ENCODE results near the gene CEACAM16. TPM values are rescaled to one million over a fixed set of nuclear protein-coding genes. Genes with fewer than 3 reads are reported as not detected.

Gene CEACAM16, protein sequence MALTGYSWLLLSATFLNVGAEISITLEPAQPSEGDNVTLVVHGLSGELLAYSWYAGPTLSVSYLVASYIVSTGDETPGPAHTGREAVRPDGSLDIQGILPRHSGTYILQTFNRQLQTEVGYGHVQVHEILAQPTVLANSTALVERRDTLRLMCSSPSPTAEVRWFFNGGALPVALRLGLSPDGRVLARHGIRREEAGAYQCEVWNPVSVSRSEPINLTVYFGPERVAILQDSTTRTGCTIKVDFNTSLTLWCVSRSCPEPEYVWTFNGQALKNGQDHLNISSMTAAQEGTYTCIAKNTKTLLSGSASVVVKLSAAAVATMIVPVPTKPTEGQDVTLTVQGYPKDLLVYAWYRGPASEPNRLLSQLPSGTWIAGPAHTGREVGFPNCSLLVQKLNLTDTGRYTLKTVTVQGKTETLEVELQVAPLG
- not detected in 2 replicates for total RNA-seq
- long read RNA-seq, result 0 reads

DNA sequence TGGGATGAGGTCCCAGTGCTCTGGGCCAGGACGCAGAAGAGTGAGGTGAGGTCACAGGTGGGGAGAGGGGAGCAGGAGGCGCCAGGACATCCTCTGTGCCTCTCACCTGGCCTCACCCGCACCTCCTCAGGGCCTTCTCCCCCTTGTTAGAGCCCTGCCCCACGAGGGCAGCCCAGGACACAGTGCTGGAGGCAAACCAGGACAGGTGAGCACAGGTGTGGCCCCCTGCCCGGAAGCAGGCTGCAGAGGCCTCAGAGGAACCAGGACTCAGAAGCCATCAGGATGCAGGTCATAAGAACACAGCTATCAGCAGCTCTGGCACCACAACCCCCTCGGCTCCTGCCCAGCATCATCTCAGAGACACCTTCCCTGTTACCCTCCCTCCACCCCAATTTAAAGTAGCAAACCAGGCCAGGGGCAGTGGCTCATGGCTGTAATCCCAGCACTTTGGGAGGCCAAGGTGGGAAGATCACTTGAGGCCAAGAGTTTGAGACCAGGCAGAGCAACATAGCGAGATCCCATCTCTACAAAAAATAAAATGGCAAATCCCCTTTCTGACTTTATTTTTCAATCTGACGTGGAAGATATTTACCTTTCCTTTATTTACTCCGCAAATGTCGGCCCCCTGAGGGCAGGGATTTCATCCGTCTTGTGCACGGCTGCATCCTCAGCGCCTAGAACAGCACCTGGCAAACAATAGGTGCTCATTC is at the start of gene CEACAM16:
Gene CEACAM16, plus strand, starts transcription at position 660 of the 710 bp plus-strand sequence. CDS start 2,306 bp downstream, outside the sequence.
- H3K27me3 Mint-ChIP-seq, result no peaks in the 10 kb centered on the region
- TF ChIP-seq, protein P1, sequence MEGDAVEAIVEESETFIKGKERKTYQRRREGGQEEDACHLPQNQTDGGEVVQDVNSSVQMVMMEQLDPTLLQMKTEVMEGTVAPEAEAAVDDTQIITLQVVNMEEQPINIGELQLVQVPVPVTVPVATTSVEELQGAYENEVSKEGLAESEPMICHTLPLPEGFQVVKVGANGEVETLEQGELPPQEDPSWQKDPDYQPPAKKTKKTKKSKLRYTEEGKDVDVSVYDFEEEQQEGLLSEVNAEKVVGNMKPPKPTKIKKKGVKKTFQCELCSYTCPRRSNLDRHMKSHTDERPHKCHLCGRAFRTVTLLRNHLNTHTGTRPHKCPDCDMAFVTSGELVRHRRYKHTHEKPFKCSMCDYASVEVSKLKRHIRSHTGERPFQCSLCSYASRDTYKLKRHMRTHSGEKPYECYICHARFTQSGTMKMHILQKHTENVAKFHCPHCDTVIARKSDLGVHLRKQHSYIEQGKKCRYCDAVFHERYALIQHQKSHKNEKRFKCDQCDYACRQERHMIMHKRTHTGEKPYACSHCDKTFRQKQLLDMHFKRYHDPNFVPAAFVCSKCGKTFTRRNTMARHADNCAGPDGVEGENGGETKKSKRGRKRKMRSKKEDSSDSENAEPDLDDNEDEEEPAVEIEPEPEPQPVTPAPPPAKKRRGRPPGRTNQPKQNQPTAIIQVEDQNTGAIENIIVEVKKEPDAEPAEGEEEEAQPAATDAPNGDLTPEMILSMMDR (IDR thresholded peaks at IDR 0.05; ENCODE audit: unreplicated experiment), result no peak
- DNase-seq (ENCODE audit: low spot score, unreplicated experiment), result no peak
- H3K9me3 Mint-ChIP-seq (ENCODE audit: low read depth), result no peaks in the 10 kb centered on the region
- peaks cover 14% of the 10 kb centered on the region for H3K4me1 Mint-ChIP-seq (ENCODE audit: low read depth)
- no peaks in the 10 kb centered on the region for H3K36me3 Mint-ChIP-seq (ENCODE audit: insufficient read depth)
- no peak within 1 kb of the TSS for H3K4me3 Mint-ChIP-seq (ENCODE audit: low read depth)
- H3K27ac Mint-ChIP-seq, result peak within 1 kb of the TSS; percentile 64

DNA sequence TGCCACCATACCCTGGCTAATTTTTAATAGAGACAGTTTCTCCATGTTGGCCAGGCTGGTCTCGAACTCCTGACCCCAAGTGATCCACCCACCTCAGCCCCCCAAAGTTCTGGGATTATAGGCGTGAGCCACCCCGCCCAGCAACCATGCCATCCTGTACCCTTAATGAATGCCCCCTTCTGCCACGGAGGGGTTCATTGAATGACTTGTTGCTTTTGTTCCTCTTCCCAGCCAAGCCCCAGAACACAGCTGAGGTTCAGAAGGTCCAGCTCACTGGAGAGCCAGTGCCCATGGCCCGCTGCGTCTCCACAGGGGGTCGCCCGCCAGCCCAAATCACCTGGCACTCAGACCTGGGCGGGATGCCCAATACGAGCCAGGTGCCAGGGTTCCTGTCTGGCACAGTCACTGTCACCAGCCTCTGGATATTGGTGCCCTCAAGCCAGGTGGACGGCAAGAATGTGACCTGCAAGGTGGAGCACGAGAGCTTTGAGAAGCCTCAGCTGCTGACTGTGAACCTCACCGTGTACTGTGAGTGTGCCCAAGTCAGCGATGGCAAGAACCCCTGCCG is 49.3 kb upstream of the CEACAM16 start:
- peaks cover 2% of the 10 kb centered on the region for H3K4me1 Mint-ChIP-seq (ENCODE audit: low read depth)
- TF ChIP-seq, protein P1 (IDR thresholded peaks at IDR 0.05; ENCODE audit: unreplicated experiment), result no peak
- no peaks in the 10 kb centered on the region for H3K27me3 Mint-ChIP-seq
- H3K27ac Mint-ChIP-seq, result no peak overlapping the region
- no peaks in the 10 kb centered on the region for H3K9me3 Mint-ChIP-seq (ENCODE audit: low read depth)
- peaks cover 25% of the 10 kb centered on the region for H3K36me3 Mint-ChIP-seq (ENCODE audit: insufficient read depth)
- no peak overlapping the region for H3K4me3 Mint-ChIP-seq (ENCODE audit: low read depth)
- no peak for DNase-seq (ENCODE audit: low spot score, unreplicated experiment)

DNA sequence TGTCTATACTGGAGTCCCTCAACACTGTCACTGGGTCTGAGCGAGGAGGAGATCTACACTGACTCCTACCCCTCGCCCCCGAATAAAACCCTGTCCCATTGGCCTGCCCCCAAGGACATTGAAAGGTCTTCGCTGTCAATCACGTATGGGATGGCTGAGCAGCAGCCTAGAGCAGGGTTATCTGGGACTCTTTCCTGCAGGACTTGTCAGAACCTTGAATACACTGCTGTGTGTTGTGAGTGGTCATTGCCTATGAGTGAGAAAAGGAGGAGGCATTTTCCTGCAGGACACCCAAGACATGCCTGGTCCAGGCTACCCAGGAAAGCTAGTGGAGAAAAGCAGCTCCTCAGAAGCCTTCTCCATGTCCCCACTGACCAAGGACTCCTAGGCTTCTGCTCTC is 45.6 kb upstream of the CEACAM16 start:
- H3K4me3 Mint-ChIP-seq (ENCODE audit: low read depth), result no peak overlapping the region
- no peak overlapping the region for H3K27ac Mint-ChIP-seq
- no peaks in the 10 kb centered on the region for H3K27me3 Mint-ChIP-seq
- TF ChIP-seq, protein P1 (IDR thresholded peaks at IDR 0.05; ENCODE audit: unreplicated experiment), result no peak
- peaks cover 3% of the 10 kb centered on the region for H3K4me1 Mint-ChIP-seq (ENCODE audit: low read depth)
- DNase-seq (ENCODE audit: low spot score, unreplicated experiment), result no peak
- H3K9me3 Mint-ChIP-seq (ENCODE audit: low read depth), result no peaks in the 10 kb centered on the region
- peaks cover 43% of the 10 kb centered on the region for H3K36me3 Mint-ChIP-seq (ENCODE audit: insufficient read depth)

DNA sequence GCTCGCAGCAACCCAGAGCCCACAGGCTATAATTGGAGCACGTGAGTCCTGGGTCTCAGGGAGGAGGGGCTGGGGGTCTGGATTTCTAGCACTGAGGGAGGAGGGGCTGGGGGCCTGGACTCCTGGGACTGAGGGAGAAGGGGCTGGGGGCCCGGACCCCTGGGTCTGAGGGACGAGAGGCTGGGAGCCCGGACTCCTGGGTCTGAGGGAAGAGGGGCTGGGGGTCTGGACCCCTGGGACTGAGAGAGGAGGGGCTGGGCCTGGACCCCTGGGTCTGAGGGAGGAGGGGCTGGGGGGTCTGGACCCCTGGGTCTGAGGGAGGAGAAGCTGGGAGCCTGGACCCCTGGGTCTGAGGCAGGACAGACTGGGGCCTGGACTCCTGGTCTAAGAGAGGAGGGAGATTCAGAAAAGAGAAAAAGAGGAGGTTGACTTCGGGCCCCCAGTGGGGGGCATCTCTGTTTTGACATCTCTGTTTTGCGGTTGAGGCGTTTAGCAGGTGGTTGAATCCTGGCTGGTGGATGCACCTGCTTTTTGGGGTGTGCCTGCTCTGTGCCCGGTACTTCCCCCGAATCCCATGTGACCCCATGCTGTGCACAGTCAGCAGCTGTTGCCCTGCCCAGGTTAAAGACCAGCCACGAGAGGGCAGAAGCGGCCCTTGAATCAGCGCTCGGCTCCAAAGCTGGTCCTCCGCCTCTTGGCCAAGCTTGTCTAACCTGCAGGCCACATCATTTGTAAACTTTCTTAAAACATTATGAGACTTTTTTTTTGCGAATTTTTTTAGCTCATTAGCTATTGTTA is 44.8 kb upstream of the CEACAM16 start:
- H3K4me3 Mint-ChIP-seq (ENCODE audit: low read depth), result no peak overlapping the region
- no peaks in the 10 kb centered on the region for H3K27me3 Mint-ChIP-seq
- H3K9me3 Mint-ChIP-seq (ENCODE audit: low read depth), result no peaks in the 10 kb centered on the region
- DNase-seq (ENCODE audit: low spot score, unreplicated experiment), result peak; percentile 33
- H3K36me3 Mint-ChIP-seq (ENCODE audit: insufficient read depth), result peaks cover 44% of the 10 kb centered on the region
- TF ChIP-seq, protein P1 (IDR thresholded peaks at IDR 0.05; ENCODE audit: unreplicated experiment), result peak; percentile 65
- no peak overlapping the region for H3K27ac Mint-ChIP-seq
- H3K4me1 Mint-ChIP-seq (ENCODE audit: low read depth), result peaks cover 3% of the 10 kb centered on the region
